Trophoblast cell (in vitro differentiated cells and primary cell): ENCODE results near the gene UBE2E1.

Experiments
- DNase-seq, 2 donors: peaks; one replicate each; pipeline ENCODE4 v3.0.0-alpha.2; 2016
- H2AFZ ChIP-seq: 2 replicates; pipeline ENCODE4 v1.6.1; 2013; ENCODE audit warnings: low read length, moderate library complexity, mild to moderate bottlenecking; ENCODE audit not compliant: insufficient read depth, poor library complexity
- H2AK5ac ChIP-seq: 2 replicates; pipeline ENCODE4 v1.6.1; 2013; ENCODE audit warnings: mild to moderate bottlenecking, low read length
- H2BK120ac ChIP-seq: 2 replicates; pipeline ENCODE4 v1.6.1; 2013; ENCODE audit warnings: low read length, mild to moderate bottlenecking, moderate library complexity; ENCODE audit not compliant: insufficient read depth, poor library complexity
- H2BK12ac ChIP-seq: 2 replicates; pipeline ENCODE4 v1.6.1; 2013; ENCODE audit warnings: mild to moderate bottlenecking, low read length, moderate library complexity
- H2BK5ac ChIP-seq: 2 replicates; pipeline ENCODE4 v1.6.1; 2013; ENCODE audit warnings: low read length, low read depth, moderate library complexity, mild to moderate bottlenecking; ENCODE audit not compliant: poor library complexity
- H3K14ac ChIP-seq: 2 replicates; pipeline ENCODE4 v1.6.1; 2013; ENCODE audit warnings: mild to moderate bottlenecking, low read length
- H3K18ac ChIP-seq: 2 replicates; pipeline ENCODE4 v1.6.1; 2013; ENCODE audit warnings: mild to moderate bottlenecking, low read length
- H3K23ac ChIP-seq: 2 replicates; pipeline ENCODE4 v1.6.1; 2013; ENCODE audit warnings: low read length
- H3K27ac ChIP-seq: 2 replicates; pipeline ENCODE4 v1.5.1; 2013; ENCODE audit warnings: low read depth, mild to moderate bottlenecking, inconsistent platforms, low read length, moderate library complexity
- H3K27me3 ChIP-seq: 2 replicates; pipeline ENCODE4 v1.6.1; 2013; ENCODE audit warnings: inconsistent platforms, mild to moderate bottlenecking, low read length, moderate library complexity; ENCODE audit not compliant: insufficient read depth
- H3K36me3 ChIP-seq, 2 experiments: 1 replicate in 1 of 2; 2 replicates in 1 of 2; pipeline ENCODE4 v1.6.1; 2013; ENCODE audit warnings: low read length in 2 of 2, mild to moderate bottlenecking in 2 of 2, moderate library complexity in 1 of 2; ENCODE audit not compliant: insufficient read depth in 2 of 2, control insufficient read depth in 1 of 2
- H3K4ac ChIP-seq: 2 replicates; pipeline ENCODE4 v1.6.1; 2013; ENCODE audit warnings: low read depth, mild to moderate bottlenecking, low read length, moderate library complexity
- H3K4me1 ChIP-seq, 2 experiments: 1 replicate in 1 of 2; 2 replicates in 1 of 2; pipeline ENCODE4 v1.6.1; 2013; ENCODE audit warnings: low read length in 2 of 2, mild to moderate bottlenecking in 2 of 2, moderate library complexity in 1 of 2; ENCODE audit not compliant: insufficient read depth in 2 of 2, control insufficient read depth in 1 of 2
- H3K4me2 ChIP-seq: 2 replicates; pipeline ENCODE4 v1.6.1; 2013; ENCODE audit warnings: inconsistent platforms, mild to moderate bottlenecking, low read length, moderate library complexity
- H3K4me3 ChIP-seq: 2 replicates; pipeline ENCODE4 v1.5.1; 2013; ENCODE audit warnings: mild to moderate bottlenecking, low read depth, low read length, inconsistent platforms
- H3K79me1 ChIP-seq: one replicate; pipeline ENCODE4 v1.6.1; 2013; ENCODE audit warnings: low read length
- H3K79me2 ChIP-seq: 2 replicates; pipeline ENCODE4 v1.6.1; 2013; ENCODE audit warnings: low read length, mild to moderate bottlenecking; ENCODE audit not compliant: control insufficient read depth, insufficient read depth, poor library complexity
- H3K9ac ChIP-seq: 2 replicates; pipeline ENCODE4 v1.6.1; 2013; ENCODE audit warnings: mild to moderate bottlenecking, low read length
- H3K9me3 ChIP-seq: 2 replicates; pipeline ENCODE4 v1.6.1; 2013; ENCODE audit warnings: low read depth, mild to moderate bottlenecking, control low read depth, inconsistent platforms, low read length; ENCODE audit not compliant: insufficient read depth
- H4K12ac ChIP-seq: 2 replicates; pipeline ENCODE4 v1.6.1; 2013; ENCODE audit warnings: low read depth, mild to moderate bottlenecking, low read length, moderate library complexity
- H4K8ac ChIP-seq: 2 replicates; pipeline ENCODE4 v1.6.1; 2013; ENCODE audit warnings: low read depth, mild to moderate bottlenecking, low read length, moderate library complexity
- H4K91ac ChIP-seq: one replicate; pipeline ENCODE4 v1.6.1; 2013; ENCODE audit warnings: low read depth, mild to moderate bottlenecking, low read length, moderate library complexity
- WGBS: extraction: QIAGEN DNeasy Blood & Tissue Kit; methylation state at CpG from one replicate; pipeline ENCODE4 v1.1.7; 2013; ENCODE audit warnings: missing lambda C conversion rate; ENCODE audit not compliant: insufficient read length, insufficient coverage; ENCODE audit errors: extremely low coverage; 5-methylcytosine and 5-hydroxymethylcytosine counted together

UBE2E1 gene

DNA sequence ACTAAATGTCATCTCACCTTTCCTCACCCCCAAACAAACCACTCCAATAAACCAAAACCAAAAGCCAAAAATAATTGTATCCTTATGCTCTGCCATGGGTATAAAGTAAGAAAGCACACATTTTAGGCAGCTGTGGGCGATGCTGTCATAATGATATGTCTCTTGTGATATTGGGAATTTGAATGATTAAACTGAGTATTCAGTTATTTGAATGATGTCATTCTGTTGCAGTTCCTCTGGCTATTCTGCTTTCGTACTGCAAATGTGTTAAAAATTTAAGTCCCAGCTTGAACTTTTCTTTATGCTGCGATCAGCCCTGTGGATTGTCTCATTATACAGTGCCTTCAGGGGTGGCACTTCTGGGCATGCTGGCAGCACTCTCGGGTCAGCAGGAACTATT, 128.5 kb downstream of the UBE2E1 start:
- Histone ChIP-seq H3K79me2 (no peaks in the 10 kb centered on the region), H3K18ac (no peak overlapping the region), H4K91ac (no peak overlapping the region), H2BK12ac (no peak overlapping the region), H4K12ac (no peak overlapping the region), H2AFZ (no peak overlapping the region), H3K14ac (no peak overlapping the region), H3K4me1 (no peaks in the 10 kb centered on the region), H3K36me3 (no peaks in the 10 kb centered on the region), H3K27ac (no peak overlapping the region), H3K4me3 (no peak overlapping the region), H3K4ac (no peak overlapping the region), H3K23ac (no peak overlapping the region), H2AK5ac (no peak overlapping the region), H2BK5ac (no peak overlapping the region), H3K27me3 (no peaks in the 10 kb centered on the region), H3K9me3 (no peaks in the 10 kb centered on the region), H2BK120ac (no peak overlapping the region), H3K79me1 (no peaks in the 10 kb centered on the region), H3K4me2 (no peak overlapping the region), H3K9ac (no peak overlapping the region), H4K8ac (no peak overlapping the region)
- DNase-seq: no peak
- no CpG with 5 or more reads among the region's 4 CpGs for WGBS

- Histone ChIP-seq H3K4me3 (no peak overlapping the region), H2BK12ac (no peak overlapping the region), H3K9me3 (no peaks in the 10 kb centered on the region), H2AFZ (no peak overlapping the region), H3K4ac (no peak overlapping the region), H3K27ac (no peak overlapping the region), H3K9ac (no peak overlapping the region), H4K12ac (no peak overlapping the region), H3K27me3 (no peaks in the 10 kb centered on the region), H3K4me1 (no peaks in the 10 kb centered on the region), H2AK5ac (no peak overlapping the region), H3K14ac (no peak overlapping the region), H3K23ac (no peak overlapping the region), H3K79me2 (no peaks in the 10 kb centered on the region), H2BK120ac (no peak overlapping the region), H4K8ac (no peak overlapping the region), H3K18ac (no peak overlapping the region), H3K4me2 (no peak overlapping the region), H2BK5ac (no peak overlapping the region), H4K91ac (no peak overlapping the region), H3K36me3 (no peaks in the 10 kb centered on the region), H3K79me1 (no peaks in the 10 kb centered on the region)
- no CpG with 5 or more reads among the region's 1 CpG for WGBS
- no peak for DNase-seq
These were observed 131.5 kb downstream of the UBE2E1 start for GRCh38 chr3:23937296-23937695.

DNA sequence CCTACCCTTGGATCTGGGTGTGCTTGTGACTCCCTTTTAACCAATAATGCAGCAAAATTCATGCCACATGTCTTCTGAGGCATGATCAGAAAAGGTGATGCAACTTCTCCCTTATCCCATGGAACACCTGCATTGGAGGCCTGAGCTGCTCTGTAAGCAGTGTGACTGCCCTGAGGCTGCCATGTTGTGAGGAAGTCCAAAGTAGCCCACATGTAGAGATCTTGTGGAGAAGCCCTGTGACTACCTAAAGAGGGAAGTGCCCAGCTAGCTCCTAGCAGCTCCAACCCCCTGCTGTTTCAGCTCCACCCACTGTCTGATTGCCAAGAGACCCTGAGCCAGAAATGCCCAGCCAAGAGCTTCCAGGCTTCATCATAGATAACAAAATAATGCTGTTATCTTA, 132.9 kb downstream of the UBE2E1 start:
- no peak overlapping the region for H2BK120ac ChIP-seq
- no peak overlapping the region for H2AK5ac ChIP-seq
- H3K14ac ChIP-seq: no peak overlapping the region
- no peak overlapping the region for H2AFZ ChIP-seq
- H3K18ac ChIP-seq: no peak overlapping the region
- no peaks in the 10 kb centered on the region for H3K79me2 ChIP-seq
- no peak overlapping the region for H4K12ac ChIP-seq
- H3K27me3 ChIP-seq: no peaks in the 10 kb centered on the region
- H4K8ac ChIP-seq: no peak overlapping the region
- H3K4ac ChIP-seq: no peak overlapping the region
- no peak overlapping the region for H3K4me2 ChIP-seq
- H3K36me3 ChIP-seq: no peaks in the 10 kb centered on the region
- no peak overlapping the region for H2BK5ac ChIP-seq
- no peaks in the 10 kb centered on the region for H3K79me1 ChIP-seq
- no peak for DNase-seq
- H4K91ac ChIP-seq: no peak overlapping the region
- no peak overlapping the region for H3K9ac ChIP-seq
- no peak overlapping the region for H3K4me3 ChIP-seq
- H2BK12ac ChIP-seq: no peak overlapping the region
- no peak overlapping the region for H3K23ac ChIP-seq
- no peaks in the 10 kb centered on the region for H3K4me1 ChIP-seq
- no peaks in the 10 kb centered on the region for H3K9me3 ChIP-seq
- H3K27ac ChIP-seq: no peak overlapping the region

DNA sequence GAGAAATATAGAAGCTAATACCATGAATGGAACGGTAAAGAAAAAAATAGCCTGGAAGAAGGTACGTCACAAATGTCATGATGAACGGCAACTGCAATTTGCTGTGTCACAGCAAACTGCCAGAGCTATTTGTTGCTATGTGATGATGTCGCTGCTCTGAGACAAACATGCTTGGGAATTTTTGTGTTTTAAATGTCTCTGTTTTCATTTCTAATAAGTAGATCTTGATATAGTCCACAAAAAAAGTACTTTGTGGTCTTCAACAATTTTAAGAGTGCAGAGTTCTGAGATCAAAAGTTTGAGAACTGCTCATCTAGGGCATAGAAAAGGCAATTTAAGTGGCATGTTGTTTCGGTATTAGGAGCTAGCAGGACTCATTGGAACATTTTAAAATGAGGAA, 135.0 kb downstream of the UBE2E1 start:
- Histone ChIP-seq H3K79me2 (peaks cover 2% of the 10 kb centered on the region), H2AFZ (no peak overlapping the region), H3K23ac (no peak overlapping the region), H3K9ac (no peak overlapping the region), H3K79me1 (peaks cover 6% of the 10 kb centered on the region), H2BK120ac (no peak overlapping the region), H3K18ac (no peak overlapping the region), H3K4me1 (no peaks in the 10 kb centered on the region), H3K14ac (no peak overlapping the region), H3K9me3 (no peaks in the 10 kb centered on the region), H3K27ac (no peak overlapping the region), H4K12ac (no peak overlapping the region), H4K91ac (no peak overlapping the region), H3K4me3 (no peak overlapping the region), H3K27me3 (no peaks in the 10 kb centered on the region), H3K36me3 (no peaks in the 10 kb centered on the region), H4K8ac (no peak overlapping the region), H2AK5ac (no peak overlapping the region), H3K4me2 (no peak overlapping the region), H3K4ac (no peak overlapping the region), H2BK12ac (no peak overlapping the region), H2BK5ac (no peak overlapping the region)
- WGBS: no CpG with 5 or more reads among the region's 5 CpGs
- DNase-seq: no peak
